HG03108 (cell line): ENCODE results near the gene ERO1B.
"Not testable (repeated sequence)": the region's sequence is repeated elsewhere in the genome, so short reads cannot be mapped to it uniquely, and the experiment has no call there.

ENCODE experiments used
- ATAC-seq: cut with Tn5 transposase; IDR thresholded peaks from one replicate; pipeline ENCODE4 v1.9.1; 2021; ENCODE audit warnings: moderate library complexity; ENCODE audit not compliant: unreplicated experiment

The ERO1B gene

GRCh38 chr1:236193184-236193583 lies 88.6 kb downstream of the ERO1B start:
- no peak for ATAC-seq

- not testable (repeated sequence) for ATAC-seq
Measured at GRCh38 chr1:236188084-236188483, 93.7 kb downstream of the ERO1B start.

DNA sequence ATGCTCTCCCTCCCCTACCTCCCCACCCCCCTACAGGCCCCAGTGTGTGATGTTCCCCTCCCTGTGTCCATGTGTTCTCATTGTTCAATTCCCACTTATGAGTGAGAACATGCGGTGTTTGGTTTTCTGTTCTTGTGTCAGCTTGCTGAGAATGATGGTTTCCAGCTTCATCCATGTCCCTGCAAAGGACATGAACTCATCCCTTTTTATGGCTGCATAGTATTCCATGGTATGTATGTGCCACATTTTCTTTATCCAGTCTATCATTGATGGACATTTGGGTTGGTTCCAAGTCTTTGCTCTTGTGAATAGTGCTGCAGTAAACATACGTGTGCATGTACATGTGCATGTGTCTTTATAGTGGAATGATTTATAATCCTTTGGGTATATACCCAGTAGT lies 95.3 kb downstream of the ERO1B start:
- ATAC-seq: not testable (repeated sequence)

GRCh38 chr1:236185687-236186086 lies 96.1 kb downstream of the ERO1B start:
- ATAC-seq: no peak

GRCh38 chr1:236181059-236181458 lies 100.7 kb downstream of the ERO1B start:
- no peak for ATAC-seq

GRCh38 chr1:236179634-236180033 lies 102.1 kb downstream of the ERO1B start:
- no peak for ATAC-seq

DNA sequence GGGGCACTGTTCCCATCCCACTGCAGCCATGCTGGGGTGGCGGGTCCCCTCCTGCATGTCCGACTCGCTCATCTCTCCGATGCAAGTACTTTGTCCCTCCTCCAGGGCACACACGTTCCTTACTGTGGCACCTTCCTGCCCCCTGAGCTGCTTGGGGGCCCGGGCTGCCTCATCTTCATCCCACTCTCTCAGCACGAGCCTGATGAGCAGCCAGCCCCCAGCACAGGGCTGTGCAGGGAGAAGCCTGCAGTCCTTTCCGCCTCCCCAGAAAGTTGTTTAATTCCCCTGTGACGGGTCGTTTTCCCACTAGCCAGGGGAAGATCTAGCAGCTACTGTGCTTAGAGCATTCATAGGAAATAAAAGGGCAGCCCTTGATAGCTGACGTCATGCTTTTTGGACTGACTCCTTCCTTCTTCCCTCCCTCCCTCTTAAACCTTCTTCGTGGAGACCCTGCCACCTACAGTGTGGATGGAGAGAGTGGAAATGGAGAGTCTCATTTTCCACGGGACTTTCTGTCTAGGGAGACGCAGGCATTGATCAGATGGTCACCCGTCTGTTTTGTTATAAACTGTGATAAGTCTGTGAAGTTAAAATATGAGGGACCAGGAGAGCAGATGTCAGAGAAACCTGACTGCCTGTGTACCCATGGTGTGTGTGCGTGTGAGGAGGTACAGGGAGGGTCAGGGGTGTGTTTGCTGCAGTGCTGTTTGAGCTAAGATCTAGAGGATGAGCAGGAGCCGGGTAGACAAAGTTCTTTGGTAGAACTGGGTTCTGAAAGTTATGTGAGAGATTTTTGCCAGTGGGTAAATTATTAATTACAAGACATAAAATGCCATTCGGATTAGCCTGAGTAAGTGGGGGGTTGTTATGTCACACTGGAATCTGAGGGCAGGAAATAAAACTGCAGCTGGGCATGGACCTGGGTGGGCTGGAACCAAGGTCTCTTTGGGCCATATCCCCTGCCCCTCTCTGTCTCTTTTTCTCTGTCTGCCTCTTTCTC lies 105.1 kb downstream of the ERO1B start:
- ATAC-seq: no peak

DNA sequence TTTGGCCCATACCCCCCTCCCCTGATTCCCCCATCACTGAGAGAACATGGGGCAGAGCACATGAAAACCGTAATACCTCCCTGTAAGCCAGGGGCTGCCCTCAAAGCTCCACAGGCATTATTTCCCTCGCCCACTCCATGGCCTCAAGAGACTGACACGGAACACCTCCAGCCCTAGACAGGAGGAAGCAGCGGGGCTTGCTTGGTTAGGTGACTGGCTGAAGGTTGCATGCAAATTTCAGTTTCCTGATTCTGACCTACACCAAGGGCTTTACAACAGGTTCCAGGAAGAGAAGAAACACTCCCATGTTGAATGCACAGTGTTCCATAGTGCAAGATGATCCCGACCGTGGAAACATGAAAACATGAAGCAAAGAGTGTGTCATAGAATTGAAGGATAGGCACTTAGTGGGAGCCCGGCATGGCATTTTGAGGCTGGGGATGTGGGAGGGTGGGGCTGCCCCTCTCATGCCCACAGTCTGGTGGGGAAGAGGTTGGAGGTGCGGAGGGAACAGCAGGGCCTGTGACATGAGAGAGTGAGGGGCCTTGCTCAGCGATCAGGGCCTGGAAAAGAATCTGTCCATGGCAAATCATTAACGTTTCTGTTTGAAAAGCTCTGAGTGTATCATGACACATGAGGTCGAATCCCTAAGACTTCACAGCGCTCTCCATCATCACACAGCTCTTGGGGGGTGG lies 106.0 kb downstream of the ERO1B start:
- peak; percentile 67 for ATAC-seq

- ATAC-seq: no peak
Measured at GRCh38 chr1:236173174-236173767, 108.5 kb downstream of the ERO1B start.

GRCh38 chr1:236172041-236172579 lies 109.6 kb downstream of the ERO1B start:
- ATAC-seq: no peak

- ATAC-seq: peak; percentile 86
Measured at GRCh38 chr1:236168716-236169429, 112.9 kb downstream of the ERO1B start.

- ATAC-seq: no peak
Measured at GRCh38 chr1:236167578-236167977, 114.2 kb downstream of the ERO1B start.

GRCh38 chr1:236167154-236167553 lies 114.6 kb downstream of the ERO1B start:
- ATAC-seq: no peak

DNA sequence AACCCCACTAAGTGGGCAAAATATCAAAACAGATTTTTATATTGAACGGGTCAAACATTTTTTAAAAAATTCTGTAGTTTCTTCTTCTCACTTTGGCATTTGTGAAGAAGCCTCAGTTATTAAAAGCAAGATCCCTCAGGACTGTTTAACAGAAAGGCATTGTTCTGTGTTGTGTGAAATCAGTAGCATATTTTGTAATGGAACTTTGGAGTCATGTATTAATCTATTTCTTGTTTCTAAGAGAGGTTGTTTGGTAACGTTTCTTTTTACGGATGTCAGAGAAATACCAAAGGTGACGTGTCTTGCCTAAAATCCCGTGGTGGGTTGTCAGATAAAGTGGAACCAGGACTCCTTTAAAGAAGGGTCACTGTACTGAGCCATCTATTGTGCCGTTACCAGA lies 115.7 kb downstream of the ERO1B start:
- ATAC-seq: no peak
